VCaP (cell line): Measurements from ENCODE around the gene NPSR1.

ENCODE experiments used
- H3K27ac ChIP-seq: fragments of 450-650 bp; 2 replicates; pipeline ENCODE4 v1.5.1; 2017
- CTCF ChIP-seq: fragments of 450-650 bp; conservative IDR thresholded peaks from 2 replicates; pipeline ENCODE4 v1.5.1; 2017; ENCODE audit warnings: mild to moderate bottlenecking, moderate library complexity

NPSR1 gene

GRCh38 chr7:34750209-34750608 is 92.2 kb downstream of the NPSR1 start:
- TF ChIP-seq CTCF, result no peak

GRCh38 chr7:34750636-34751035 is 92.6 kb downstream of the NPSR1 start:
- no peak for TF ChIP-seq CTCF
- H3K27ac ChIP-seq, result no peak overlapping the region

More at GRCh38 chr7:34750209-34750608, 92.2 kb downstream of the NPSR1 start:
- no peak overlapping the region for H3K27ac ChIP-seq

- TF ChIP-seq CTCF, result no peak
- no peak overlapping the region for H3K27ac ChIP-seq
Measured at GRCh38 chr7:34751725-34752643, 94.0 kb downstream of the NPSR1 start.

GRCh38 chr7:34752929-34753328 is 94.9 kb downstream of the NPSR1 start:
- no peak for TF ChIP-seq CTCF
- H3K27ac ChIP-seq, result no peak overlapping the region

GRCh38 chr7:34755008-34755407 is 97.0 kb downstream of the NPSR1 start:
- H3K27ac ChIP-seq, result no peak overlapping the region
- no peak for TF ChIP-seq CTCF

- no peak overlapping the region for H3K27ac ChIP-seq
- no peak for TF ChIP-seq CTCF
Measured at GRCh38 chr7:34756025-34756437, 98.0 kb downstream of the NPSR1 start.

GRCh38 chr7:34756691-34757090 is 98.7 kb downstream of the NPSR1 start:
- TF ChIP-seq CTCF, result no peak
- H3K27ac ChIP-seq, result no peak overlapping the region
